DOHH2 (cell line): ENCODE results near the gene BET1.
A peak's percentile ranks its signal among the peaks of the same experiment; 100 is the strongest.

Experiments used
- H3F3A ChIP-seq: fragments of 200-600 bp; sonication (generic), shearing (Covaris generic); 2 replicates; pipeline ENCODE4 v1.6.0; 2016; ENCODE audit warnings: antibody characterized with exemption, mild to moderate bottlenecking; ENCODE audit not compliant: control insufficient read depth, insufficient read depth
- H3K27ac ChIP-seq: fragments of 200-600 bp; sonication (generic); 2 replicates; pipeline ENCODE4 v1.5.1; 2014; ENCODE audit warnings: low read depth, mild to moderate bottlenecking, low read length, moderate library complexity
- H3K27me3 ChIP-seq: fragments of 200-600 bp; sonication (generic); 2 replicates; pipeline ENCODE4 v1.6.1; 2014; ENCODE audit warnings: mild to moderate bottlenecking, low read length, mixed read lengths; ENCODE audit not compliant: control insufficient read depth
- H3K36me3 ChIP-seq: fragments of 200-600 bp; sonication (generic); 2 replicates; pipeline ENCODE4 v1.6.1; 2014; ENCODE audit warnings: mild to moderate bottlenecking, low read length, moderate library complexity, mixed read lengths; ENCODE audit not compliant: control insufficient read depth
- H3K4me1 ChIP-seq: fragments of 200-600 bp; sonication (generic); 2 replicates; pipeline ENCODE4 v1.6.1; 2014; ENCODE audit warnings: mild to moderate bottlenecking, low read length, mixed read lengths; ENCODE audit not compliant: control insufficient read depth
- H3K4me2 ChIP-seq: fragments of 200-600 bp; sonication (generic); 2 replicates; pipeline ENCODE4 v1.6.0; 2014; ENCODE audit warnings: mild to moderate bottlenecking, low read length, moderate library complexity
- H3K4me3 ChIP-seq: fragments of 200-600 bp; sonication (generic); 2 replicates; pipeline ENCODE4 v1.5.1; 2014; ENCODE audit warnings: mild to moderate bottlenecking, low read length, mixed read lengths
- H3K79me2 ChIP-seq: fragments of 200-600 bp; sonication (generic); 2 replicates; pipeline ENCODE4 v1.6.1; 2014; ENCODE audit warnings: mild to moderate bottlenecking, low read length, mixed read lengths; ENCODE audit not compliant: control insufficient read depth
- H3K9me2 ChIP-seq: fragments of 200-600 bp; sonication (generic); replicated peaks from 2 replicates; pipeline ENCODE4 v1.6.1; 2014; ENCODE audit warnings: mild to moderate bottlenecking, low read length, mixed read lengths; ENCODE audit not compliant: control insufficient read depth
- H3K9me3 ChIP-seq: fragments of 200-600 bp; sonication (generic); 2 replicates; pipeline ENCODE4 v1.6.1; 2014; ENCODE audit warnings: antibody characterized with exemption, low read length, mixed read lengths; ENCODE audit not compliant: control insufficient read depth, insufficient read depth
- H4K20me1 ChIP-seq: fragments of 200-600 bp; sonication (generic); 2 replicates; pipeline ENCODE4 v1.6.0; 2014; ENCODE audit warnings: low read depth, mild to moderate bottlenecking, antibody characterized with exemption, low read length, moderate library complexity; ENCODE audit not compliant: control insufficient read depth, insufficient read depth
- EZH2phosphoT487 ChIP-seq: fragments of 200-600 bp; sonication (generic); IDR thresholded peaks from 2 replicates; pipeline ENCODE4 v1.6.1; 2017; ENCODE audit warnings: borderline replicate concordance, mild to moderate bottlenecking, antibody characterized with exemption, low read length, moderate library complexity, mixed read lengths
- TF ChIP-seq, protein P1 (sequence below): fragments of 200-600 bp; sonication (generic); IDR thresholded peaks from one replicate; pipeline ENCODE4 v1.5.1; 2014; ENCODE audit warnings: antibody characterized with exemption, mild to moderate bottlenecking, low read depth, low read length; ENCODE audit not compliant: poor library complexity, severe bottlenecking

BET1 gene

DNA sequence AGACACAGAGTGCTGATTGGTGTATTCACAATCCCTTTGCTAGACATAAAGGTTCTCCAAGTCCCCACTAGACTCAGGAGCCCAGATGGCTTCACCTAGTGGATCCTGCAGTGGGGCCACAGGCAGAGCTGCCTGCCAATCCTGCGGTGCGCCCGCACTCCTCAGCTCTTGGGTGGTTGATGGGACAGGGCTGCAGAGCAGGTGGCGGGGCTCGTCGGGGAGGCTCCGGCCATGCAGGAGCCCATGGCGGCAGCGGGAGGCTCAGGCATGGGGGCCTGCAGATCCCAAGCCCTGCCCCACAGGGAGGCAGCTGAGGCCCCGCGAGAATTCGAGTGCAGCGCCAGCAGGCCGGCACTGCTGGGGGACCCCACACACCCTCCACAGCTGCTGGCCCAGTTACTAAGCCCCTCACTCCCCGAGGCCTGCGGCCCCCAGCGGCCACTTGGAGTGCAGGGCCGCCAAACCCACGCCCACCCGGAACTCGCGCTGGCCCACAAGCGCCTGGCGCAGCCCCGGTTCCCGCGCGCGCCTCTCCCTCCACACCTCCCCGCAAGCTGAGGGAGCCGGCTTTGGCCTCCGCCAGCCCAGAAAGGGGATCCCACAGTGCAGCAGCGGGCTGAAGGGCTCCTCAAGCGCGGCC, 7.7 kb upstream of the BET1 start:
- no peaks in the 10 kb centered on the region for H3K27me3 ChIP-seq
- no peak overlapping the region for H3K4me2 ChIP-seq
- no peaks in the 10 kb centered on the region for H3K9me3 ChIP-seq
- no peaks in the 10 kb centered on the region for H3K9me2 ChIP-seq
- TF ChIP-seq, protein P1, sequence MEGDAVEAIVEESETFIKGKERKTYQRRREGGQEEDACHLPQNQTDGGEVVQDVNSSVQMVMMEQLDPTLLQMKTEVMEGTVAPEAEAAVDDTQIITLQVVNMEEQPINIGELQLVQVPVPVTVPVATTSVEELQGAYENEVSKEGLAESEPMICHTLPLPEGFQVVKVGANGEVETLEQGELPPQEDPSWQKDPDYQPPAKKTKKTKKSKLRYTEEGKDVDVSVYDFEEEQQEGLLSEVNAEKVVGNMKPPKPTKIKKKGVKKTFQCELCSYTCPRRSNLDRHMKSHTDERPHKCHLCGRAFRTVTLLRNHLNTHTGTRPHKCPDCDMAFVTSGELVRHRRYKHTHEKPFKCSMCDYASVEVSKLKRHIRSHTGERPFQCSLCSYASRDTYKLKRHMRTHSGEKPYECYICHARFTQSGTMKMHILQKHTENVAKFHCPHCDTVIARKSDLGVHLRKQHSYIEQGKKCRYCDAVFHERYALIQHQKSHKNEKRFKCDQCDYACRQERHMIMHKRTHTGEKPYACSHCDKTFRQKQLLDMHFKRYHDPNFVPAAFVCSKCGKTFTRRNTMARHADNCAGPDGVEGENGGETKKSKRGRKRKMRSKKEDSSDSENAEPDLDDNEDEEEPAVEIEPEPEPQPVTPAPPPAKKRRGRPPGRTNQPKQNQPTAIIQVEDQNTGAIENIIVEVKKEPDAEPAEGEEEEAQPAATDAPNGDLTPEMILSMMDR, result no peak
- no peak for TF ChIP-seq EZH2phosphoT487
- no peaks in the 10 kb centered on the region for H3K36me3 ChIP-seq
- H3K4me3 ChIP-seq, result no peak overlapping the region
- H3K27ac ChIP-seq, result no peak overlapping the region
- no peaks in the 10 kb centered on the region for H3K4me1 ChIP-seq
- no peaks in the 10 kb centered on the region for H3F3A ChIP-seq
- no peaks in the 10 kb centered on the region for H3K79me2 ChIP-seq
- H4K20me1 ChIP-seq, result no peaks in the 10 kb centered on the region

DNA sequence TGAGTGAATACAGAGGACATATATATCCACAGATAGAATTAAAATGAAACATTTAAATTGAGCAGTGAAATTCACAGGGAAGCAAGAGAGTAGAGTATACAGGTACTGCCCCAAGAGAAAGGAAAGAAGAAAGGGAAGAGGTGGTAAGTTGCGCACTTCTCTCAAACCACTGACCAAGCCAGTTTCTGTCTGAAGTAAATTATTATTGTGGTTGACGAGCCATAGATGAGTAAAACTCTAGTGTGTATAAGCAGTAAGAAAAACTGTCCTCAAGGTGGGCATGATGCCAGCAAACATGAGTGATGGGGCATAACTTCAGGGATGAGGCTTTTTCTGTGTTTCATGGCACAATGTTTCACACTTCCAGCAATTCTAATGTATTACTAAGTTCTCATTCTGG, 4.4 kb upstream of the BET1 start:
- H3K9me3 ChIP-seq, result no peaks in the 10 kb centered on the region
- peaks cover 16% of the 10 kb centered on the region for H3K4me1 ChIP-seq
- H3K27ac ChIP-seq, result no peak overlapping the region
- H3K27me3 ChIP-seq, result no peaks in the 10 kb centered on the region
- H3F3A ChIP-seq, result no peaks in the 10 kb centered on the region
- H3K36me3 ChIP-seq, result peaks cover 5% of the 10 kb centered on the region; the same call in 1 of the 2 replicates
- H3K4me2 ChIP-seq, result no peak overlapping the region
- H3K4me3 ChIP-seq, result no peak overlapping the region
- TF ChIP-seq EZH2phosphoT487, result no peak
- TF ChIP-seq, protein P1, result no peak
- peaks cover 6% of the 10 kb centered on the region for H3K79me2 ChIP-seq
- H3K9me2 ChIP-seq, result no peaks in the 10 kb centered on the region
- no peaks in the 10 kb centered on the region for H4K20me1 ChIP-seq

- no peak overlapping the region for H3K27ac ChIP-seq
- peak overlapping the region; percentile 87; the same call in 1 of the 2 replicates for H3K4me2 ChIP-seq
- no peaks in the 10 kb centered on the region for H3K27me3 ChIP-seq
- peaks cover 41% of the 10 kb centered on the region for H3K4me1 ChIP-seq
- H3K79me2 ChIP-seq, result peaks cover 34% of the 10 kb centered on the region
- no peaks in the 10 kb centered on the region for H3K9me2 ChIP-seq
- no peaks in the 10 kb centered on the region for H3K9me3 ChIP-seq
- H4K20me1 ChIP-seq, result no peaks in the 10 kb centered on the region
- H3K4me3 ChIP-seq, result no peak overlapping the region; the same call in 1 of the 2 replicates
- TF ChIP-seq, protein P1, result no peak
- no peak for TF ChIP-seq EZH2phosphoT487
- H3F3A ChIP-seq, result no peaks in the 10 kb centered on the region
- H3K36me3 ChIP-seq, result peaks cover 15% of the 10 kb centered on the region
Observed at GRCh38 chr7:94005753-94006152, 1.6 kb upstream of the BET1 start.
